Hematopoietic multipotent progenitor cell treated with erythropoietin and hydrocortisone succinate and interleukin-3 and kit ligand, for 15 days (in vitro differentiated cells): Measurements from ENCODE around the gene ABLIM2.

Experiments
- DNase-seq: peaks from one replicate; pipeline ENCODE4 v3.0.0-alpha.2; 2015; ENCODE audit warnings: low spot score

The ABLIM2 gene

GRCh38 chr4:8069102-8069752, 89.4 kb downstream of the ABLIM2 start:
- DNase-seq, result no peak

GRCh38 chr4:8067945-8068896, 90.4 kb downstream of the ABLIM2 start:
- no peak for DNase-seq

GRCh38 chr4:8067274-8067936, 91.2 kb downstream of the ABLIM2 start:
- DNase-seq, result no peak

GRCh38 chr4:8066336-8066931, 92.2 kb downstream of the ABLIM2 start:
- no peak for DNase-seq

GRCh38 chr4:8063974-8064563, 94.5 kb downstream of the ABLIM2 start:
- DNase-seq, result no peak

GRCh38 chr4:8061573-8061972, 97.0 kb downstream of the ABLIM2 start:
- DNase-seq, result no peak

- DNase-seq, result no peak
Observed at GRCh38 chr4:8061145-8061544, 97.5 kb downstream of the ABLIM2 start.

- no peak for DNase-seq
Observed at GRCh38 chr4:8060632-8061031, 98.0 kb downstream of the ABLIM2 start.

GRCh38 chr4:8058031-8058479, 100.6 kb downstream of the ABLIM2 start:
- no peak for DNase-seq

- DNase-seq, result no peak
Observed at GRCh38 chr4:8055206-8055605, 103.4 kb downstream of the ABLIM2 start.

GRCh38 chr4:8053688-8054449, 104.7 kb downstream of the ABLIM2 start:
- DNase-seq, result no peak

- DNase-seq, result no peak
Observed at GRCh38 chr4:8052160-8052691, 106.4 kb downstream of the ABLIM2 start.

- DNase-seq, result no peak
Observed at GRCh38 chr4:8051644-8052043, 107.0 kb downstream of the ABLIM2 start.

- DNase-seq, result no peak
Observed at GRCh38 chr4:8050555-8051206, 107.9 kb downstream of the ABLIM2 start.

- no peak for DNase-seq
Observed at GRCh38 chr4:8050180-8050554, 108.4 kb downstream of the ABLIM2 start.

GRCh38 chr4:8048856-8049676, 109.5 kb downstream of the ABLIM2 start:
- no peak for DNase-seq

GRCh38 chr4:8047837-8048678, 110.6 kb downstream of the ABLIM2 start:
- no peak for DNase-seq

- DNase-seq, result no peak
Observed at GRCh38 chr4:8046925-8047541, 111.6 kb downstream of the ABLIM2 start.
